Urinary bladder (tissue), 4 donors: ENCODE data around the gene CYP21A2. TPM values are rescaled to one million over a fixed set of nuclear protein-coding genes. Genes with fewer than 3 reads are reported as not detected.
"Not testable (repeated sequence)": the region's sequence is repeated elsewhere in the genome, so short reads cannot be mapped to it uniquely, and the experiment has no call there.

Source experiments
- DNase-seq: peaks from one replicate; pipeline ENCODE4 v3.0.0-alpha.2; 2015; ENCODE audit errors: extremely low spot score
- H3K27ac ChIP-seq: one replicate; pipeline ENCODE4 v1.5.1; 2013; ENCODE audit warnings: low read depth, mild to moderate bottlenecking, moderate library complexity
- H3K36me3 ChIP-seq: one replicate; pipeline ENCODE4 v1.6.1; 2013; ENCODE audit warnings: mild to moderate bottlenecking, moderate library complexity; ENCODE audit not compliant: insufficient read depth
- H3K4me1 ChIP-seq: one replicate; pipeline ENCODE4 v1.6.1; 2013; ENCODE audit warnings: mild to moderate bottlenecking, moderate library complexity; ENCODE audit not compliant: insufficient read depth
- H3K4me3 ChIP-seq: one replicate; pipeline ENCODE4 v1.5.1; 2013; ENCODE audit warnings: low read depth, low read length
- WGBS: extraction: QIAGEN DNeasy Blood & Tissue Kit; methylation state at CpG from one replicate; pipeline ENCODE4 v1.1.7; 2013; 5-methylcytosine and 5-hydroxymethylcytosine counted together
- polyA plus RNA-seq: library from polyadenylated mRNA; stranded (reverse); fragments of 200-250 nt; gene quantifications from one replicate; pipeline ENCODE4 v1.2.3, GENCODE V29; 2013
- total RNA-seq: library from RNA; depleted of rRNA; stranded (reverse); fragments of >200 nt; gene quantifications from one replicate; pipeline ENCODE4 v1.2.3, GENCODE V29; 2014
- donor health status: healthy with polysubstance abuse.
- donor health status: healthy.

The CYP21A2 gene
- total and polyA plus RNA-seq, 2 donors, result 2.3 TPM; not detected in 1

- DNase-seq, H3K36me3 ChIP-seq, H3K4me1 ChIP-seq: not testable (repeated sequence)
Observed at GRCh38 chr6:32009537-32009936, 28.7 kb upstream of the CYP21A2 start.

GRCh38 chr6:32010856-32011530, 27.2 kb upstream of the CYP21A2 start:
- H3K4me3 ChIP-seq, DNase-seq, H3K36me3 ChIP-seq, H3K4me1 ChIP-seq, H3K27ac ChIP-seq: not testable (repeated sequence)
- WGBS, result 83% methylated on average over 16 of the region's 27 CpGs

More at GRCh38 chr6:32009537-32009936, 28.7 kb upstream of the CYP21A2 start:
- H3K4me3 ChIP-seq, H3K27ac ChIP-seq: not testable (repeated sequence)
- WGBS, result 72% methylated on average over 4 of the region's 12 CpGs

- H3K27ac ChIP-seq, DNase-seq, H3K4me3 ChIP-seq, H3K36me3 ChIP-seq, H3K4me1 ChIP-seq: not testable (repeated sequence)
- 85% methylated on average over 16 of the region's 17 CpGs for WGBS
Observed at GRCh38 chr6:32012941-32013617, 25.1 kb upstream of the CYP21A2 start.

GRCh38 chr6:32013738-32014137, 24.5 kb upstream of the CYP21A2 start:
- H3K4me1 ChIP-seq, H3K27ac ChIP-seq, H3K36me3 ChIP-seq, H3K4me3 ChIP-seq, DNase-seq: not testable (repeated sequence)
- no CpG with 5 or more reads among the region's 5 CpGs for WGBS

GRCh38 chr6:32014547-32014946, 23.7 kb upstream of the CYP21A2 start, which contains the start of gene C4B:
C4B (plus strand) TSS chr6:32014795; CDS start chr6:32014846, 51 bp downstream.
- WGBS, result no CpG with 5 or more reads among the region's 6 CpGs
- H3K36me3 ChIP-seq, H3K4me3 ChIP-seq, H3K4me1 ChIP-seq, DNase-seq, H3K27ac ChIP-seq: not testable (repeated sequence)

GRCh38 chr6:32022100-32022499, 16.1 kb upstream of the CYP21A2 start:
- not testable (repeated sequence) for DNase-seq, H3K36me3 ChIP-seq, H3K4me1 ChIP-seq, H3K27ac ChIP-seq, H3K4me3 ChIP-seq
- no CpG with 5 or more reads among the region's 10 CpGs for WGBS

- not testable (repeated sequence) for H3K36me3 ChIP-seq, H3K4me3 ChIP-seq, H3K27ac ChIP-seq, H3K4me1 ChIP-seq, DNase-seq
- WGBS, result 81% methylated on average over 7 of the region's 10 CpGs
Observed at GRCh38 chr6:32028631-32029030, 9.6 kb upstream of the CYP21A2 start.

- H3K4me1 ChIP-seq, DNase-seq, H3K27ac ChIP-seq, H3K4me3 ChIP-seq, H3K36me3 ChIP-seq: not testable (repeated sequence)
- WGBS, result 95% methylated on average over 8 of the region's 14 CpGs
Observed at GRCh38 chr6:32029553-32029952, 8.7 kb upstream of the CYP21A2 start.

GRCh38 chr6:32035283-32036013, 2.8 kb upstream of the CYP21A2 start:
- not testable (repeated sequence) for H3K4me1 ChIP-seq, H3K36me3 ChIP-seq, DNase-seq, H3K4me3 ChIP-seq, H3K27ac ChIP-seq
- no CpG with 5 or more reads among the region's 16 CpGs for WGBS

GRCh38 chr6:32037136-32037535, 1.1 kb upstream of the CYP21A2 start:
- not testable (repeated sequence) for H3K4me1 ChIP-seq, H3K4me3 ChIP-seq, H3K36me3 ChIP-seq, DNase-seq, H3K27ac ChIP-seq
- WGBS, result 85% methylated on average over 4 of the region's 5 CpGs

GRCh38 chr6:32038878-32039277, 663 bp downstream of the CYP21A2 start:
- H3K4me3 ChIP-seq, DNase-seq, H3K4me1 ChIP-seq, H3K36me3 ChIP-seq, H3K27ac ChIP-seq: not testable (repeated sequence)
- WGBS, result 84% methylated on average over 4 of the region's 5 CpGs

- H3K4me3 ChIP-seq, DNase-seq, H3K4me1 ChIP-seq, H3K36me3 ChIP-seq, H3K27ac ChIP-seq: not testable (repeated sequence)
- 71% methylated on average over 23 of the region's 24 CpGs for WGBS
Observed at GRCh38 chr6:32039321-32040274, 1.4 kb downstream of the CYP21A2 start.
